OCI-M2 (cell line): ENCODE measurements around the gene ZNF414.
"Not testable (repeated sequence)": the region's sequence is repeated elsewhere in the genome, so short reads cannot be mapped to it uniquely, and the experiment has no call there.

Experiments used
- DNase-seq: peaks from one replicate; lab custom pipeline; 2025; ENCODE audit not compliant: unreplicated experiment; lab: John Stamatoyannopoulos, UW

ZNF414 gene

GRCh38 chr19:8518536-8518935, 4.6 kb upstream of the ZNF414 start:
- DNase-seq: no peak

GRCh38 chr19:8517551-8518442, 3.8 kb upstream of the ZNF414 start:
- DNase-seq: no peak

GRCh38 chr19:8515317-8515716, 1.4 kb upstream of the ZNF414 start:
- no peak for DNase-seq

GRCh38 chr19:8514505-8515009, 590 bp upstream of the ZNF414 start:
- DNase-seq: not testable (repeated sequence)

GRCh38 chr19:8513036-8513686, 806 bp downstream of the ZNF414 start:
- no peak for DNase-seq

- DNase-seq: no peak
These were observed 1.6 kb downstream of the ZNF414 start for GRCh38 chr19:8512115-8512967.

GRCh38 chr19:8511573-8512101, 2.3 kb downstream of the ZNF414 start:
- DNase-seq: no peak

GRCh38 chr19:8510589-8511115, 3.3 kb downstream of the ZNF414 start:
- DNase-seq: no peak

- DNase-seq: no peak
These were observed 7.5 kb downstream of the ZNF414 start for GRCh38 chr19:8506402-8506957.

GRCh38 chr19:8505680-8506401, 8.1 kb downstream of the ZNF414 start:
- DNase-seq: peak; percentile 24

GRCh38 chr19:8504919-8505318, 9.0 kb downstream of the ZNF414 start:
- no peak for DNase-seq

GRCh38 chr19:8504171-8504570, 9.8 kb downstream of the ZNF414 start:
- no peak for DNase-seq

GRCh38 chr19:8503510-8503909, 10.5 kb downstream of the ZNF414 start:
- DNase-seq: no peak

GRCh38 chr19:8501981-8502380, 12.0 kb downstream of the ZNF414 start:
- no peak for DNase-seq

GRCh38 chr19:8501516-8501915, 12.5 kb downstream of the ZNF414 start:
- no peak for DNase-seq

- no peak for DNase-seq
These were observed 13.8 kb downstream of the ZNF414 start for GRCh38 chr19:8500158-8500557.

- DNase-seq: no peak
These were observed 14.7 kb downstream of the ZNF414 start for GRCh38 chr19:8499048-8499833.

- no peak for DNase-seq
These were observed 15.7 kb downstream of the ZNF414 start for GRCh38 chr19:8498295-8498694.

GRCh38 chr19:8494158-8494557, 19.8 kb downstream of the ZNF414 start:
- no peak for DNase-seq
